Right lobe of liver (tissue), 4 donors: ENCODE results near the gene ASB4.

Experiments used
- CTCF ChIP-seq, 4 donors: fragments of 200-600 bp in 3 of 4; fragments of 450-650 bp in 1 of 4; IDR thresholded peaks; one replicate each; pipeline versions ENCODE4 v1.5.1 to v1.8.0; 2016 to 2022; ENCODE audit warnings: antibody characterized with exemption in 4 of 4, mild to moderate bottlenecking in 2 of 4
- POLR2A ChIP-seq: fragments of 450-650 bp; IDR thresholded peaks from one replicate; pipeline ENCODE4 v1.6.1; 2017; ENCODE audit warnings: antibody characterized with exemption, mild to moderate bottlenecking
- donor health status: DM: no; HTN: no; CAD: no.
- donor health status: DM: no; HTN: no; CAD: no.
- donor health status: DM: no; HTN: yes; CAD: no.

GRCh38 chr7:95527033-95527775 lies 41.5 kb downstream of the ASB4 start:
- TF ChIP-seq CTCF (IDR thresholded peaks at IDR 0.05): peak; percentile 86 to 95 (median 93)
- no peak for TF ChIP-seq POLR2A
